H9 (cell line): ENCODE measurements around the gene DIAPH2. TPM values are rescaled to one million over a fixed set of nuclear protein-coding genes. Genes with fewer than 3 reads are reported as not detected.

Experiments used
- DNase-seq: peaks from one replicate; pipeline ENCODE4 v3.0.0-alpha.2; 2017
- H2AFZ ChIP-seq: one replicate; pipeline ENCODE4 v1.6.1; 2013; ENCODE audit warnings: mild to moderate bottlenecking, low read length, control low read depth, moderate library complexity
- H2AK5ac ChIP-seq: 2 replicates; pipeline ENCODE4 v1.6.1; 2013; ENCODE audit warnings: low read length, control low read depth, mixed read lengths; ENCODE audit not compliant: insufficient read length
- H2BK120ac ChIP-seq: one replicate; pipeline ENCODE4 v1.6.1; 2013; ENCODE audit warnings: low read depth, mild to moderate bottlenecking, low read length, control low read depth, inconsistent platforms; ENCODE audit not compliant: poor library complexity, severe bottlenecking
- H2BK12ac ChIP-seq: 2 replicates; pipeline ENCODE4 v1.6.1; 2013; ENCODE audit warnings: low read length, control low read depth, mixed read lengths, low read depth; ENCODE audit not compliant: insufficient read length
- H2BK15ac ChIP-seq: 2 replicates; pipeline ENCODE4 v1.6.1; 2013; ENCODE audit warnings: low read depth, low read length, control low read depth
- H2BK20ac ChIP-seq: one replicate; pipeline ENCODE4 v1.6.1; 2013; ENCODE audit warnings: low read depth, mild to moderate bottlenecking, low read length, control low read depth, inconsistent platforms; ENCODE audit not compliant: poor library complexity, severe bottlenecking
- H2BK5ac ChIP-seq: 2 replicates; pipeline ENCODE4 v1.6.1; 2013; ENCODE audit warnings: low read length, control low read depth, mixed read lengths; ENCODE audit not compliant: insufficient read length
- H3K14ac ChIP-seq: 2 replicates; pipeline ENCODE4 v1.6.1; 2013; ENCODE audit warnings: low read length, control low read depth; ENCODE audit not compliant: insufficient read depth
- H3K18ac ChIP-seq: 2 replicates; pipeline ENCODE4 v1.6.1; 2013; ENCODE audit warnings: low read depth, mild to moderate bottlenecking, mixed read lengths, low read length, control low read depth; ENCODE audit not compliant: insufficient read length
- H3K23ac ChIP-seq: 2 replicates; pipeline ENCODE4 v1.6.1; 2013; ENCODE audit warnings: low read length, control low read depth, mixed read lengths, low read depth; ENCODE audit not compliant: insufficient read length
- H3K23me2 ChIP-seq: 2 replicates; pipeline ENCODE4 v1.6.1; 2013; ENCODE audit warnings: low read depth, mild to moderate bottlenecking, mixed read lengths, low read length, control low read depth; ENCODE audit not compliant: insufficient read length, poor library complexity, severe bottlenecking
- H3K27ac ChIP-seq: 2 replicates; pipeline ENCODE4 v1.5.1; 2013; ENCODE audit warnings: low read length, control low read depth, mixed read lengths, low read depth; ENCODE audit not compliant: insufficient read length
- H3K27me3 ChIP-seq: 2 replicates; pipeline ENCODE4 v1.6.1; 2013; ENCODE audit warnings: low read length, control low read depth, inconsistent platforms; ENCODE audit not compliant: insufficient read depth
- H3K4ac ChIP-seq: 2 replicates; pipeline ENCODE4 v1.6.1; 2013; ENCODE audit warnings: low read depth, mild to moderate bottlenecking, control low read depth, inconsistent platforms, low read length, moderate library complexity
- H3K4me1 ChIP-seq: 2 replicates; pipeline ENCODE4 v1.6.1; 2013; ENCODE audit warnings: low read length, control low read depth, inconsistent platforms; ENCODE audit not compliant: insufficient read depth
- H3K4me2 ChIP-seq: 2 replicates; pipeline ENCODE4 v1.6.1; 2013; ENCODE audit warnings: low read length, control low read depth, mixed read lengths; ENCODE audit not compliant: insufficient read length, insufficient read depth
- H3K56ac ChIP-seq: 2 replicates; pipeline ENCODE4 v1.6.1; 2013; ENCODE audit warnings: low read depth, mild to moderate bottlenecking, mixed read lengths, low read length, control low read depth; ENCODE audit not compliant: insufficient read length
- H3K79me1 ChIP-seq: 2 replicates; pipeline ENCODE4 v1.6.1; 2013; ENCODE audit warnings: low read depth, mild to moderate bottlenecking, moderate library complexity, low read length, control low read depth, inconsistent platforms; ENCODE audit not compliant: insufficient read depth, poor library complexity, severe bottlenecking
- H3K79me2 ChIP-seq: 2 replicates; pipeline ENCODE4 v1.6.1; 2013; ENCODE audit warnings: low read length, control low read depth, inconsistent platforms; ENCODE audit not compliant: insufficient read depth
- H3K9ac ChIP-seq: 2 replicates; pipeline ENCODE4 v1.6.1; 2013; ENCODE audit warnings: low read length, control low read depth, mixed read lengths; ENCODE audit not compliant: insufficient read length; ENCODE audit errors: extremely low read depth
- H3K9me3 ChIP-seq: one replicate; pipeline ENCODE4 v1.6.1; 2013; ENCODE audit warnings: low read depth, low read length, inconsistent platforms; ENCODE audit not compliant: control insufficient read depth
- H3T11ph ChIP-seq: one replicate; pipeline ENCODE4 v1.6.1; 2013; ENCODE audit warnings: mild to moderate bottlenecking, low read length, control low read depth, inconsistent platforms
- H4K20me1 ChIP-seq: one replicate; pipeline ENCODE4 v1.6.1; 2013; ENCODE audit not compliant: control insufficient read depth, insufficient read length, insufficient read depth
- H4K5ac ChIP-seq: 2 replicates; pipeline ENCODE4 v1.6.1; 2013; ENCODE audit warnings: low read depth, mild to moderate bottlenecking, mixed read lengths, low read length, control low read depth; ENCODE audit not compliant: insufficient read length
- H4K8ac ChIP-seq: replicated peaks from 2 replicates; pipeline ENCODE4 v1.6.1; 2013; ENCODE audit warnings: low read length, control low read depth, mixed read lengths, low read depth; ENCODE audit not compliant: insufficient read length
- H4K91ac ChIP-seq: 2 replicates; pipeline ENCODE4 v1.6.1; 2013; ENCODE audit warnings: low read depth, mild to moderate bottlenecking, moderate library complexity, mixed read lengths, low read length, control low read depth; ENCODE audit not compliant: insufficient read length
- H3K27ac Mint-ChIP-seq, 3 experiments: 2 replicates in 2 of 3; 3 replicates in 1 of 3; pipeline ENCODE4 v1.8.0; 2020 to 2021; ENCODE audit warnings: mixed read lengths in 3 of 3, mild to moderate bottlenecking in 1 of 3, moderate library complexity in 1 of 3
- H3K27me3 Mint-ChIP-seq: 2 replicates; pipeline ENCODE4 v1.8.0; 2021; ENCODE audit warnings: low read depth, mild to moderate bottlenecking, moderate library complexity, mixed read lengths
- H3K36me3 Mint-ChIP-seq, 3 experiments: 2 replicates in 2 of 3; 3 replicates in 1 of 3; pipeline ENCODE4 v1.8.0; 2020 to 2021; ENCODE audit warnings: low read depth in 3 of 3, mixed read lengths in 3 of 3; ENCODE audit not compliant: insufficient read depth in 1 of 3
- H3K4me1 Mint-ChIP-seq, 2 experiments: 2 replicates each; pipeline ENCODE4 v1.8.0; 2020; ENCODE audit warnings: mixed read lengths in 2 of 2
- H3K4me3 Mint-ChIP-seq, 2 experiments: 2 replicates in 1 of 2; 3 replicates in 1 of 2; pipeline ENCODE4 v1.8.0; 2020 to 2021; ENCODE audit warnings: mild to moderate bottlenecking in 2 of 2, mixed read lengths in 2 of 2, moderate library complexity in 1 of 2
- H3K9me3 Mint-ChIP-seq, 2 experiments: 2 replicates in 1 of 2; 3 replicates in 1 of 2; pipeline ENCODE4 v1.8.0; 2020; ENCODE audit warnings: mild to moderate bottlenecking in 2 of 2, mixed read lengths in 2 of 2, moderate library complexity in 1 of 2
- WGBS: extraction: QIAGEN DNeasy Blood & Tissue Kit; methylation state at CpG from one replicate; pipeline ENCODE4 v1.1.7; 2013; ENCODE audit warnings: missing lambda C conversion rate, low lambda C conversion rate, mixed read lengths; ENCODE audit not compliant: insufficient read length; ENCODE audit errors: extremely low coverage; 5-methylcytosine and 5-hydroxymethylcytosine counted together
- total RNA-seq: library from RNA; stranded (reverse); gene quantifications from 2 replicates; pipeline ENCODE4 v1.2.1, GENCODE V29; 2021
- TF ChIP-seq, protein P1 (sequence below): fragments of 200-600 bp; sonication (generic); conservative IDR thresholded peaks from 3 replicates; pipeline ENCODE4 v1.8.0; 2021; ENCODE audit warnings: antibody characterized with exemption, mild to moderate bottlenecking

DIAPH2 gene
- total RNA-seq, 1 experiment from 2014 or later = 45.4 TPM

DNA sequence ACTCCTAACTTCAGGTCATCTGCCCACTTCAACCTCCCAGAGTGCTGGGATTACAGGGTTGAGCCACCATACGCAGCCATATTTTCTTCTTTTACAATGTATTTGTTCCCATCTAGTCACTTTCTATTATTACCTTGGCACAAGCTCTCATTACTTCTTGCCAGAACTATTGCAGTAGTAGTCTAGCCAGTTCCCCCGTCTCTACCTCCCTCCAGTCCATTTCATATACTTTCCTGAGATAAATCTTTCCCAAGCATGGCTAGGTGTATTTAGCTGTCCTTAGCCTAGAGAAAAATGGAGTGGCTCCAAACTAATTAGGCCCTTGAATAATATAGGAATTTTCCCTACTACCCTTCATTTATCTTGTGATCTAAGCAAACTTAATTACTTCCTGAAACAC, 611.3 kb downstream of the DIAPH2 start:
- Mint-ChIP-seq H3K9me3 (no peaks in the 10 kb centered on the region), H3K4me1 (0 out of 4 replicates have a peak, but pooled peaks cover 0 to 4% of the 10 kb centered on the region in 2 experiments), H3K36me3 (peaks cover 0 to 2% (median 0%) of the 10 kb centered on the region in 3 experiments; a peak in 1 of 7 replicates), H3K27ac (peak overlapping the region in 1 of 3 experiments; percentile 19; a peak in 1 of 7 replicates), H3K4me3 (no peak overlapping the region), H3K27me3 (no peaks in the 10 kb centered on the region)
- Histone ChIP-seq H3K56ac (no peak overlapping the region), H3K4me1 (no peaks in the 10 kb centered on the region), H3K23me2 (no peaks in the 10 kb centered on the region), H4K5ac (no peak overlapping the region), H3K9ac (no peak overlapping the region), H3K14ac (no peak overlapping the region), H3K23ac (no peak overlapping the region), H3K79me1 (no peaks in the 10 kb centered on the region), H3K4ac (no peak overlapping the region), H4K20me1 (no peaks in the 10 kb centered on the region), H3K27me3 (no peaks in the 10 kb centered on the region), H2BK12ac (no peak overlapping the region), H2BK5ac (no peak overlapping the region), H2AK5ac (no peak overlapping the region), H3K79me2 (no peaks in the 10 kb centered on the region), H2BK20ac (no peak overlapping the region), H3K4me2 (no peak overlapping the region), H4K8ac (no peak overlapping the region), H4K91ac (no peak overlapping the region), H2AFZ (no peak overlapping the region), H3K9me3 (no peaks in the 10 kb centered on the region), H3K27ac (no peak overlapping the region), H3T11ph (no peak overlapping the region), H3K18ac (no peak overlapping the region), H2BK120ac (no peak overlapping the region), H2BK15ac (no peak overlapping the region)
- DNase-seq = no peak
- WGBS = no CpG with 5 or more reads among the region's 2 CpGs
- TF ChIP-seq, protein P1, sequence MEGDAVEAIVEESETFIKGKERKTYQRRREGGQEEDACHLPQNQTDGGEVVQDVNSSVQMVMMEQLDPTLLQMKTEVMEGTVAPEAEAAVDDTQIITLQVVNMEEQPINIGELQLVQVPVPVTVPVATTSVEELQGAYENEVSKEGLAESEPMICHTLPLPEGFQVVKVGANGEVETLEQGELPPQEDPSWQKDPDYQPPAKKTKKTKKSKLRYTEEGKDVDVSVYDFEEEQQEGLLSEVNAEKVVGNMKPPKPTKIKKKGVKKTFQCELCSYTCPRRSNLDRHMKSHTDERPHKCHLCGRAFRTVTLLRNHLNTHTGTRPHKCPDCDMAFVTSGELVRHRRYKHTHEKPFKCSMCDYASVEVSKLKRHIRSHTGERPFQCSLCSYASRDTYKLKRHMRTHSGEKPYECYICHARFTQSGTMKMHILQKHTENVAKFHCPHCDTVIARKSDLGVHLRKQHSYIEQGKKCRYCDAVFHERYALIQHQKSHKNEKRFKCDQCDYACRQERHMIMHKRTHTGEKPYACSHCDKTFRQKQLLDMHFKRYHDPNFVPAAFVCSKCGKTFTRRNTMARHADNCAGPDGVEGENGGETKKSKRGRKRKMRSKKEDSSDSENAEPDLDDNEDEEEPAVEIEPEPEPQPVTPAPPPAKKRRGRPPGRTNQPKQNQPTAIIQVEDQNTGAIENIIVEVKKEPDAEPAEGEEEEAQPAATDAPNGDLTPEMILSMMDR = no peak
